ENCODE measurements around the gene PALM2AKAP2. TPM values are rescaled to one million over a fixed set of nuclear protein-coding genes. Genes with fewer than 3 reads are reported as not detected.

The PALM2AKAP2 gene
- 7.8 and 8.7 TPM in 2 replicates for polyA plus RNA-seq (2011; rRNA removed)
- 6.4 and 14.0 TPM in 2 replicates for polyA minus RNA-seq (2011; rRNA and poly(A)+ RNA removed)

- no peak for DNase-seq (ENCODE audit: low read depth)
- ChIA-PET POLR2A (no interaction called here), CTCF (interaction anchor here (0.8 to 3.2 kb wide), 7 partner anchors 9 to 206 kb away, joined by 3 to 8 read pairs (median 3); no protein-coding TSS in a partner anchor)
- H3K4me3 ChIP-seq (ENCODE audit: low read depth, low read length) = peak within 1 kb of the TSS; percentile 68
- no peaks in the 10 kb centered on the region for H3K36me3 ChIP-seq (ENCODE audit: control insufficient read depth, insufficient read depth, low read length)
- TF ChIP-seq CTCF (IDR thresholded peaks at IDR 0.05; ENCODE audit: insufficient read depth, low read depth, low read length) = peak; percentile 45; the same call in 1 of the 2 replicates
- no peaks in the 10 kb centered on the region for H3K27me3 ChIP-seq (ENCODE audit: control insufficient read depth, insufficient read depth, low read length)
Observed at GRCh38 chr9:109779711-109780452, at the start of gene PALM2AKAP2. Gene PALM2AKAP2 (plus strand): TSS chr9:109780198. CDS start chr9:109780489, 291 bp downstream.

- POLR2A ChIA-PET = interaction anchor here (0.6 kb wide), 1 partner anchor 40 kb away, joined by 3 read pairs; no protein-coding TSS in a partner anchor
- no peak for DNase-seq (ENCODE audit: low read depth)
- no peak for TF ChIP-seq CTCF (IDR thresholded peaks at IDR 0.05; ENCODE audit: insufficient read depth, low read depth, low read length)
- CTCF ChIA-PET = no interaction called here
- Histone ChIP-seq H3K27me3 (ENCODE audit: control insufficient read depth, insufficient read depth, low read length) (peaks cover 1% of the 10 kb centered on the region; the same call in 1 of the 2 replicates), H3K4me3 (ENCODE audit: low read depth, low read length) (no peak overlapping the region), H3K36me3 (ENCODE audit: control insufficient read depth, insufficient read depth, low read length) (no peaks in the 10 kb centered on the region)
Observed at GRCh38 chr9:109730228-109730627, 49.8 kb upstream of the PALM2AKAP2 start.

- TF ChIP-seq CTCF (IDR thresholded peaks at IDR 0.05; ENCODE audit: insufficient read depth, low read depth, low read length) = no peak
- DNase-seq (ENCODE audit: low read depth) = no peak
- POLR2A ChIA-PET = no interaction called here
Observed at GRCh38 chr9:109733690-109734089, 46.3 kb upstream of the PALM2AKAP2 start.

GRCh38 chr9:109734814-109735213, 45.2 kb upstream of the PALM2AKAP2 start:
- POLR2A ChIA-PET = no interaction called here
- Histone ChIP-seq H3K27me3 (ENCODE audit: control insufficient read depth, insufficient read depth, low read length) (peaks cover 3% of the 10 kb centered on the region), H3K4me3 (ENCODE audit: low read depth, low read length) (no peak overlapping the region), H3K36me3 (ENCODE audit: control insufficient read depth, insufficient read depth, low read length) (no peaks in the 10 kb centered on the region)
- TF ChIP-seq CTCF (IDR thresholded peaks at IDR 0.05; ENCODE audit: insufficient read depth, low read depth, low read length) = no peak
- CTCF ChIA-PET = no interaction called here
- no peak for DNase-seq (ENCODE audit: low read depth)

More at GRCh38 chr9:109733690-109734089, 46.3 kb upstream of the PALM2AKAP2 start:
- H3K27me3 ChIP-seq (ENCODE audit: control insufficient read depth, insufficient read depth, low read length) = peaks cover 3% of the 10 kb centered on the region
- CTCF ChIA-PET = no interaction called here
- H3K36me3 ChIP-seq (ENCODE audit: control insufficient read depth, insufficient read depth, low read length) = no peaks in the 10 kb centered on the region
- H3K4me3 ChIP-seq (ENCODE audit: low read depth, low read length) = no peak overlapping the region

GRCh38 chr9:109735801-109736200, 44.2 kb upstream of the PALM2AKAP2 start:
- peaks cover 3% of the 10 kb centered on the region for H3K27me3 ChIP-seq (ENCODE audit: control insufficient read depth, insufficient read depth, low read length)
- TF ChIP-seq CTCF (IDR thresholded peaks at IDR 0.05; ENCODE audit: insufficient read depth, low read depth, low read length) = no peak
- H3K4me3 ChIP-seq (ENCODE audit: low read depth, low read length) = no peak overlapping the region
- ChIA-PET POLR2A (no interaction called here), CTCF (no interaction called here)
- H3K36me3 ChIP-seq (ENCODE audit: control insufficient read depth, insufficient read depth, low read length) = no peaks in the 10 kb centered on the region
- no peak for DNase-seq (ENCODE audit: low read depth)
